Measurements from ENCODE around the gene KLHL26. TPM values are rescaled to one million over a fixed set of nuclear protein-coding genes. Genes with fewer than 3 reads are reported as not detected.

KLHL26 gene
- total and polyA plus RNA-seq, 9 donors, result 1.6 to 24.0 (median 10.6) TPM

- no peak overlapping the region for H3K4me3 ChIP-seq
- no peaks in the 10 kb centered on the region for H3K36me3 ChIP-seq
- TF ChIP-seq EP300 (IDR thresholded peaks at IDR 0.05), result no peak
- TF ChIP-seq CTCF (IDR thresholded peaks at IDR 0.05), result no peak
- TF ChIP-seq POLR2A (IDR thresholded peaks at IDR 0.05), result no peak
- peaks cover 9% of the 10 kb centered on the region for H3K4me1 ChIP-seq (ENCODE audit: insufficient read depth)
- intact Hi-C loops (cut with DNase I), result no loop called here
- H3K27ac ChIP-seq, result no peak overlapping the region
- H3K9me3 ChIP-seq, result no peaks in the 10 kb centered on the region
- H3K27me3 ChIP-seq, result no peaks in the 10 kb centered on the region
- 71 to 85% (median 79%) methylated on average over 11 of the region's 11 CpGs for WGBS, 3 donors
- DNase-seq, result no peak
Observed at GRCh38 chr19:18710186-18710585, 73.4 kb downstream of the KLHL26 start.

DNA sequence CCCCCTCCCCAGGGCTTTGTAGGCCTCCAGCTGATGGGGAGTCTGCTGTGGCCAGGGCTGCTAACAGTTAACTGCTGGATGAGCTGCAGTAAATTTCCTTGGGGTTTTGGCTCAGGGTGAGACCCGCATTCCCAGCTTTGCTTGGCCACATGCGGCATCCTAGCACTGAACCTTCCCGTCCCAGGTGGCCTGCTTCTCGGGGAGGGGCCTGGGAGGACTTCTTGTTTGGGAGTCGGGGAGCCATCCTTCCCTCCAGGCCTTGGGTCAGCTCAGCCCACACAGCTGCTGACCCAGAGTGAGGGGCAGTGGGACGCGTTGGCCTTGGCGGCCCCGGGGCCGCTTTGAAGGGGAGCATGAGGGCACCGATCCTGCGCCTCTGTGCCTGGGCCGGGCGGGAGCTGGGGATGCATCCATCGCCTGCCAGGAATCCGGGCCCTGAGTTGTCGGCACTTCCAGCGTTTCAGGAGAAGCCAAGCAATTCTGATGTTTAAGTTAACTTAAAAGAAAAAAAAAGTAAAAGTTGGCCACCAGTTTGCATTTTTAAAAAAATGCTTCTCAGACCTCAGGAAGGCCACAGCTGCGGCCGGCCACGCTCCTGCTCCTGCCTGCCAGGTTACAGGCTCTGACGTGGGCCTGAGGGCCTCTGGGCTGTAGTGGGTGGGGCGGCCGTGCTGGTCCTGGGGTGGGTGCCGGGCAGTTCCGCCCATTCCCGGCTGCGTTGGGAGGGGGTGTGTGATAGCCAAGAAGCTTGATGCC lies 74.3 kb downstream of the KLHL26 start:
- DNase-seq, result peak; percentile 87 to 93 (median 88)
- 6 to 16% (median 14%) methylated on average over 25 to 28 of the region's 28 CpGs for WGBS, 3 donors

GRCh38 chr19:18711893-18712292 lies 75.1 kb downstream of the KLHL26 start:
- Histone ChIP-seq H3K9me3 (no peaks in the 10 kb centered on the region), H3K4me1 (ENCODE audit: insufficient read depth) (peaks cover 9% of the 10 kb centered on the region), H3K36me3 (no peaks in the 10 kb centered on the region), H3K4me3 (no peak overlapping the region), H3K27me3 (no peaks in the 10 kb centered on the region), H3K27ac (peak overlapping the region in 1 of 2 donors; percentile 69)
- no peak for TF ChIP-seq CTCF (IDR thresholded peaks at IDR 0.05)
- no peak for TF ChIP-seq EP300 (IDR thresholded peaks at IDR 0.05)
- TF ChIP-seq POLR2A (IDR thresholded peaks at IDR 0.05), result no peak
- 83 to 95% (median 88%) methylated on average over 3 of the region's 3 CpGs for WGBS, 3 donors
- intact Hi-C loops (cut with DNase I), result no loop called here
- DNase-seq, result no peak

More for the DNA sequence above, 74.3 kb downstream of the KLHL26 start:
- H3K9me3 ChIP-seq, result no peaks in the 10 kb centered on the region
- TF ChIP-seq EP300 (IDR thresholded peaks at IDR 0.05) (peak; percentile 40), CTCF (IDR thresholded peaks at IDR 0.05) (no peak)
- H3K4me3 ChIP-seq, result no peak overlapping the region
- no peaks in the 10 kb centered on the region for H3K36me3 ChIP-seq
- H3K27ac ChIP-seq, result peak overlapping the region; percentile 21 to 69
- intact Hi-C loops (cut with DNase I), result no loop called here
- peaks cover 9% of the 10 kb centered on the region for H3K4me1 ChIP-seq (ENCODE audit: insufficient read depth)
- H3K27me3 ChIP-seq, result no peaks in the 10 kb centered on the region

GRCh38 chr19:18712981-18713380 lies 76.2 kb downstream of the KLHL26 start:
- intact Hi-C loops (cut with DNase I), result no loop called here
- DNase-seq, result no peak
- Histone ChIP-seq H3K27ac (no peak overlapping the region), H3K9me3 (no peaks in the 10 kb centered on the region), H3K27me3 (no peaks in the 10 kb centered on the region), H3K4me3 (no peak overlapping the region), H3K36me3 (no peaks in the 10 kb centered on the region), H3K4me1 (ENCODE audit: insufficient read depth) (peaks cover 9% of the 10 kb centered on the region)
- 63 to 84% (median 81%) methylated on average over 5 of the region's 5 CpGs for WGBS, 3 donors
- TF ChIP-seq EP300 (IDR thresholded peaks at IDR 0.05) (no peak), CTCF (IDR thresholded peaks at IDR 0.05) (no peak), POLR2A (IDR thresholded peaks at IDR 0.05) (no peak)
